Vagina (tissue), 2 donors: ENCODE measurements around the gene IL22RA1.

ENCODE experiments used
- CTCF ChIP-seq, 3 experiments: fragments of 450-650 bp in 2 of 3; fragments of 200-600 bp in 1 of 3; sonication (generic) in 1 of 3; IDR thresholded peaks; one replicate each; pipeline ENCODE4 v1.5.1; 2017 to 2019; ENCODE audit warnings: antibody characterized with exemption in 3 of 3, mild to moderate bottlenecking in 2 of 3, moderate library complexity in 2 of 3
- POLR2AphosphoS5 ChIP-seq, 2 donors: sonication (generic); formaldehyde crosslinking; IDR thresholded peaks; one replicate each; pipeline ENCODE4 v1.9.0; 2017; ENCODE audit warnings: antibody characterized with exemption in 2 of 2, mild to moderate bottlenecking in 2 of 2, low read depth in 1 of 2; ENCODE audit not compliant: insufficient read depth in 1 of 2

DNA sequence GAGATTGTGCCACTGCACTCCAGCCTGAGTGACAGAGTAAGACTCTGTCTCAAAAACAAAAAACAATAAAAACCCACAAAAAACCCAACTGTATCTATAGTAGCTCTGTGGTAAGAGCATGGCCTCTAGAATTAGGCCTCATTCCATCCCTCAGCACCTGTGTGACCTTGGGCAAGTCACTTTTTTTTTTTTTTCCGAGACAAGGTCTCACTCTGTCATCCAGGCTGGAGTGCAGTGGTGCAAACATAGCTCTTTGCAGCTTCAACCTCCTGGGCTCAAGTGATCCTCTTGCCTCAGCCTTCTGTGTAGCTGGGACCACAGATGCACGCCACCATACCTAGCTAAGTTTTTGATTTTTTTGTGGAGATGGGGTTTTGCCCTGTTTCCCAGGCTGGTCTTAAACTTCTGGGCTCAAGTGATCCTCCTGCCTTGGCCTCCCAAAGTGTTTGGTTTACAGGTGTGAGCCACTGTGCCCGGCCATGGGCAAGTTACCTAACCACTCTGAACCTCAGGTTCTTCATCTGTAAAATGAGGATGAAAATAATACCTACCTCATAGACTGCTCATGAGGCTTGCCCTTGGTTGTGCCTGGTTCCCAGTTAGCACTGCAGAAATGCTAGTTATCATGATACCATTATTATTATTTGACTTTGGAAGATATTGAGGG lies 15.7 kb downstream of the IL22RA1 start:
- no peak for TF ChIP-seq CTCF (IDR thresholded peaks at IDR 0.05)
- no peak for TF ChIP-seq POLR2AphosphoS5 (IDR thresholded peaks at IDR 0.05; ENCODE audit: insufficient read depth in 1 of 2, low read depth in 1 of 2)
